Measurements from ENCODE around the gene NISCH. TPM values are rescaled to one million over a fixed set of nuclear protein-coding genes. Genes with fewer than 3 reads are reported as not detected.

NISCH gene
- total and polyA plus RNA-seq, 2 donors = 27.6 to 62.3 TPM

DNA sequence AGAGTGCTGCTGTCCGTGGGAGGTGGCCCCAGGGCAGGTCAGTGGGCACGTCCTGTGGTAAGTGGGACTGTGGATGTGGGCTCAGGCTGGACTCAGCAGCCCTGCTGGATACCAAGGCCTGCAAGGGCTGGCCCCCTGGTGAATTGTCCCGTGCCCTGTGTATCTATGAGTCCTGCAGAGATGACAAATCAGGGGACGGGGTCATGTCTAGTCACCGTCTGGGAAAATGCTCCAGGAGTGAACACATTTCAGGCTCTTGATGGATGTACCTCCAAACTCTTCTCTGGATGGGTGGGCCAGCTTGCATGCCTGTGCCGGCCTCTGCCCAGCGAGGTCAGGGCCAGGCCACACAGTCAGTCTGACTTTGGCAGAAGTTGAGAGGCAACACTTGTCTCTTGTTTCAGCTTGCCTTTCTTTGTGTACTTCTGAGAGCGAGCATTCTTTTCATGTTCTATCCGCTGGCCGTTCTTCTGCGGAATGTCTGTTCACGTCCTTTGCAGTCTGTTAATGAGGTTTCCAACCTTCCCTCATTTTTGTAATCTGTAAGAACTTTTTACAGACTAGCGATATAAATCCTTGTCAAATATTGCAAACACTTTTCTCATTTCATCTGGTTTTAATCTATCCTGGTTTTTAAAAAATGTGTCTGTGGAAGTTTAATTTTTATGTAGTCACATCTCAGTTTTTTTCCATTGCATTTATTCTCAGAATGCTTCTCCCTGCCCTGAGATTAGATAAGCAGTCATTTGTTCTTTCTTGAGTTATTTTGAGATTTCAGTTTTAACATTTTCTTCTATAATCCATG is 28.4 kb downstream of the NISCH start:
- DNase-seq (ENCODE audit: low read depth in 6 of 9, low spot score in 9 of 9) = no peak
- Histone ChIP-seq H3K27me3 (ENCODE audit: control insufficient read depth in 2 of 2, insufficient read depth in 1 of 2, low read length in 1 of 2) (no peaks in the 10 kb centered on the region), H3K4me1 (ENCODE audit: control insufficient read depth in 2 of 2, insufficient read depth in 2 of 2, low read length in 2 of 2) (peaks cover 0 to 3% of the 10 kb centered on the region in 2 donors), H3K4me3 (ENCODE audit: low read length in 2 of 2) (no peak overlapping the region), H3K27ac (ENCODE audit: low read depth in 1 of 2, low read length in 1 of 2) (no peak overlapping the region), H3K9me3 (ENCODE audit: control insufficient read depth in 2 of 2, insufficient read depth in 1 of 2, low read length in 1 of 2) (no peaks in the 10 kb centered on the region), H3K36me3 (ENCODE audit: control insufficient read depth in 2 of 2, insufficient read depth in 2 of 2, low read length in 1 of 2) (peaks cover 89% of the 10 kb centered on the region in 2 donors)
- 96% methylated on average over 13 of the region's 13 CpGs for WGBS

DNA sequence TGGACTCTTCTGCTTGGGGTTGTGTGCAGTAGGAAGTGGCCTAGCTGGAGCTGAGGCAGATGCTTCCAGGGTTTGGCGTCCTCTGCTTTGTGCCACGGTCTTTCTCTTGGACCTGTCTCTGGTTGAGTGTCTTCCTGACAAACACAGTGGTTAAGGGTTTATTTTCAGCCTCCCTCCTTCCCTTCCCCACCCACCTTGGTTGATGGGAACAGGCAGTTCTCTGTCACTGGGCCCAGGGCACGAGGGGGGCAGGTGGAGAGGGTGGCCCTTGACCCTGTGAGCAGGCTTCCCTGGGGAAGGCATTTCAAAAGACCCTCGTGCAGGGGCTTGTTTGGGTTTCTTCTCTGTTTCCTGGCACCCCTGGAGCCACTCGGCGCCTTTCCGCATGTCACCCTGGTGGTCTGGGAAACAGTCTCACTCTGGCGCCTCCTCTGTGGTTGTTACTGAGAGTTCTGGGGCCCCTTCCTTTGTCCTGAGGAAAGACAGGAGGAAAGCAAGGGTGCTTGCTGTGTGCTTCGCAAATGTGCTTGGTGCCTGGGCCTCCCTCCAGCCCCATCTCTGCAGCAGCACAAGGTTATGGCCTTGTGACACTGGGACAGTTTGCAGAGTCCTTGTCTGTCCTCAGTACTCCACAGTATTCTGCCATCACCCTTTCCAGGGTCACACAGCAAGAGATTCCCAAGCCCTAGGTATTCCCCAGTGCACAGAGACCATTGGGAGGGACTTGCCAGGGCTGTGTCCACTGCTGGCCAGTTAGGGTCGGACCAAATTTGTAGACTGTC is 29.5 kb downstream of the NISCH start:
- Histone ChIP-seq H3K27ac (ENCODE audit: low read depth in 1 of 2, low read length in 1 of 2) (peak overlapping the region in 1 of 2 donors; percentile 58), H3K36me3 (ENCODE audit: control insufficient read depth in 2 of 2, insufficient read depth in 2 of 2, low read length in 1 of 2) (peaks cover 89% of the 10 kb centered on the region in 2 donors), H3K4me3 (ENCODE audit: low read length in 2 of 2) (no peak overlapping the region), H3K9me3 (ENCODE audit: control insufficient read depth in 2 of 2, insufficient read depth in 1 of 2, low read length in 1 of 2) (no peaks in the 10 kb centered on the region), H3K4me1 (ENCODE audit: control insufficient read depth in 2 of 2, insufficient read depth in 2 of 2, low read length in 2 of 2) (peaks cover 0 to 3% of the 10 kb centered on the region in 2 donors), H3K27me3 (ENCODE audit: control insufficient read depth in 2 of 2, insufficient read depth in 1 of 2, low read length in 1 of 2) (no peaks in the 10 kb centered on the region)
- DNase-seq (ENCODE audit: low read depth in 6 of 9, low spot score in 9 of 9) = no peak
- WGBS = 93% methylated on average over 10 of the region's 10 CpGs

GRCh38 chr3:52487050-52487787 is 31.8 kb downstream of the NISCH start:
- DNase-seq (ENCODE audit: low read depth in 6 of 9, low spot score in 9 of 9) = no peak
- H3K36me3 ChIP-seq (ENCODE audit: control insufficient read depth in 2 of 2, insufficient read depth in 2 of 2, low read length in 1 of 2) = peaks cover 89% of the 10 kb centered on the region in 2 donors
- no peak overlapping the region for H3K27ac ChIP-seq (ENCODE audit: low read depth in 1 of 2, low read length in 1 of 2)
- H3K4me1 ChIP-seq (ENCODE audit: control insufficient read depth in 2 of 2, insufficient read depth in 2 of 2, low read length in 2 of 2) = peaks cover 0 to 3% of the 10 kb centered on the region in 2 donors
- no peaks in the 10 kb centered on the region for H3K9me3 ChIP-seq (ENCODE audit: control insufficient read depth in 2 of 2, insufficient read depth in 1 of 2, low read length in 1 of 2)
- WGBS = 97% methylated on average over 31 of the region's 31 CpGs
- H3K4me3 ChIP-seq (ENCODE audit: low read length in 2 of 2) = no peak overlapping the region
- no peaks in the 10 kb centered on the region for H3K27me3 ChIP-seq (ENCODE audit: control insufficient read depth in 2 of 2, insufficient read depth in 1 of 2, low read length in 1 of 2)

DNA sequence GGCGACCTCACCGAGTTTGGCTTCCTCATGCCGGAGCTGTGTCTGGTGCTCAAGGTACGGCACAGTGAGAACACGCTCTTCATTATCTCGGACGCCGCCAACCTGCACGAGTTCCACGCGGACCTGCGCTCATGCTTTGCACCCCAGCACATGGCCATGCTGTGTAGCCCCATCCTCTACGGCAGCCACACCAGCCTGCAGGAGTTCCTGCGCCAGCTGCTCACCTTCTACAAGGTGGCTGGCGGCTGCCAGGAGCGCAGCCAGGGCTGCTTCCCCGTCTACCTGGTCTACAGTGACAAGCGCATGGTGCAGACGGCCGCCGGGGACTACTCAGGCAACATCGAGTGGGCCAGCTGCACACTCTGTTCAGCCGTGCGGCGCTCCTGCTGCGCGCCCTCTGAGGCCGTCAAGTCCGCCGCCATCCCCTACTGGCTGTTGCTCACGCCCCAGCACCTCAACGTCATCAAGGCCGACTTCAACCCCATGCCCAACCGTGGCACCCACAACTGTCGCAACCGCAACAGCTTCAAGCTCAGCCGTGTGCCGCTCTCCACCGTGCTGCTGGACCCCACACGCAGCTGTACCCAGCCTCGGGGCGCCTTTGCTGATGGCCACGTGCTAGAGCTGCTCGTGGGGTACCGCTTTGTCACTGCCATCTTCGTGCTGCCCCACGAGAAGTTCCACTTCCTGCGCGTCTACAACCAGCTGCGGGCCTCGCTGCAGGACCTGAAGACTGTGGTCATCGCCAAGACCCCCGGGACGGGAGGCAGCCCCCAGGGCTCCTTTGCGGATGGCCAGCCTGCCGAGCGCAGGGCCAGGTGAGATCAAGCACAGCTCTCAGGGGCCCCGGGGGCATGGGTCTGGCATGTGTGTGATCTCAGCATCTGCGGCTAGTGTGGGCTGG is 32.6 kb downstream of the NISCH start:
- WGBS = 99% methylated on average over 59 of the region's 59 CpGs
- H3K9me3 ChIP-seq (ENCODE audit: control insufficient read depth in 2 of 2, insufficient read depth in 1 of 2, low read length in 1 of 2) = no peaks in the 10 kb centered on the region
- peaks cover 0 to 3% of the 10 kb centered on the region in 2 donors for H3K4me1 ChIP-seq (ENCODE audit: control insufficient read depth in 2 of 2, insufficient read depth in 2 of 2, low read length in 2 of 2)
- no peaks in the 10 kb centered on the region for H3K27me3 ChIP-seq (ENCODE audit: control insufficient read depth in 2 of 2, insufficient read depth in 1 of 2, low read length in 1 of 2)
- H3K27ac ChIP-seq (ENCODE audit: low read depth in 1 of 2, low read length in 1 of 2) = no peak overlapping the region
- peaks cover 89 to 90% of the 10 kb centered on the region in 2 donors for H3K36me3 ChIP-seq (ENCODE audit: control insufficient read depth in 2 of 2, insufficient read depth in 2 of 2, low read length in 1 of 2)
- no peak for DNase-seq (ENCODE audit: low read depth in 6 of 9, low spot score in 9 of 9)
- no peak overlapping the region for H3K4me3 ChIP-seq (ENCODE audit: low read length in 2 of 2)

GRCh38 chr3:52488746-52489145 is 33.3 kb downstream of the NISCH start:
- no peak overlapping the region for H3K4me3 ChIP-seq (ENCODE audit: low read length in 2 of 2)
- 98% methylated on average over 3 of the region's 3 CpGs for WGBS
- H3K36me3 ChIP-seq (ENCODE audit: control insufficient read depth in 2 of 2, insufficient read depth in 2 of 2, low read length in 1 of 2) = peaks cover 88 to 93% of the 10 kb centered on the region in 2 donors
- no peaks in the 10 kb centered on the region for H3K4me1 ChIP-seq (ENCODE audit: control insufficient read depth in 2 of 2, insufficient read depth in 2 of 2, low read length in 2 of 2)
- H3K27ac ChIP-seq (ENCODE audit: low read depth in 1 of 2, low read length in 1 of 2) = no peak overlapping the region
- no peaks in the 10 kb centered on the region for H3K9me3 ChIP-seq (ENCODE audit: control insufficient read depth in 2 of 2, insufficient read depth in 1 of 2, low read length in 1 of 2)
- no peak for DNase-seq (ENCODE audit: low read depth in 6 of 9, low spot score in 9 of 9)
- no peaks in the 10 kb centered on the region for H3K27me3 ChIP-seq (ENCODE audit: control insufficient read depth in 2 of 2, insufficient read depth in 1 of 2, low read length in 1 of 2)

DNA sequence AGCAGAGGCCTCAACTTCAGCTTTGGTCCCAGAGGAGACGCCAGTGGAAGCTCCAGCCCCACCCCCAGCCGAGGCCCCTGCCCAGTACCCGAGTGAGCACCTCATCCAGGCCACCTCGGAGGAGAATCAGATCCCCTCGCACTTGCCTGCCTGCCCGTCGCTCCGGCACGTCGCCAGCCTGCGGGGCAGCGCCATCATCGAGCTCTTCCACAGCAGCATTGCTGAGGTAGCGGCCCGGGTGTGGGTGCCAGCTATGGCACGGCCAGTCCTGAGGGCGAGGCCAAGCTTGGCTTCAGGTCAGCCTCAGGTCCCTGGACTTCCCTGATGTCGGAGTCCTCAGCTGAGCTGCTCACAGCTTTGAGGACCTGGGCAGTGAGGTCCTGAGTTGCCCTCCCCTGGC is 34.0 kb downstream of the NISCH start:
- Histone ChIP-seq H3K27me3 (ENCODE audit: control insufficient read depth in 2 of 2, insufficient read depth in 1 of 2, low read length in 1 of 2) (no peaks in the 10 kb centered on the region), H3K9me3 (ENCODE audit: control insufficient read depth in 2 of 2, insufficient read depth in 1 of 2, low read length in 1 of 2) (no peaks in the 10 kb centered on the region), H3K4me3 (ENCODE audit: low read length in 2 of 2) (no peak overlapping the region), H3K27ac (ENCODE audit: low read depth in 1 of 2, low read length in 1 of 2) (no peak overlapping the region), H3K36me3 (ENCODE audit: control insufficient read depth in 2 of 2, insufficient read depth in 2 of 2, low read length in 1 of 2) (peaks cover 88 to 91% of the 10 kb centered on the region in 2 donors), H3K4me1 (ENCODE audit: control insufficient read depth in 2 of 2, insufficient read depth in 2 of 2, low read length in 2 of 2) (peaks cover 0 to 3% of the 10 kb centered on the region in 2 donors)
- WGBS = 97% methylated on average over 18 of the region's 18 CpGs
- no peak for DNase-seq (ENCODE audit: low read depth in 6 of 9, low spot score in 9 of 9)

- H3K9me3 ChIP-seq (ENCODE audit: control insufficient read depth in 2 of 2, insufficient read depth in 1 of 2, low read length in 1 of 2) = no peaks in the 10 kb centered on the region
- peaks cover 0 to 9% of the 10 kb centered on the region in 2 donors for H3K4me1 ChIP-seq (ENCODE audit: control insufficient read depth in 2 of 2, insufficient read depth in 2 of 2, low read length in 2 of 2)
- H3K36me3 ChIP-seq (ENCODE audit: control insufficient read depth in 2 of 2, insufficient read depth in 2 of 2, low read length in 1 of 2) = peaks cover 80 to 82% of the 10 kb centered on the region in 2 donors
- no peak overlapping the region for H3K4me3 ChIP-seq (ENCODE audit: low read length in 2 of 2)
- 90% methylated on average over 22 of the region's 22 CpGs for WGBS
- H3K27me3 ChIP-seq (ENCODE audit: control insufficient read depth in 2 of 2, insufficient read depth in 1 of 2, low read length in 1 of 2) = peaks cover 0 to 6% of the 10 kb centered on the region in 2 donors
- no peak for DNase-seq (ENCODE audit: low read depth in 6 of 9, low spot score in 9 of 9)
- no peak overlapping the region for H3K27ac ChIP-seq (ENCODE audit: low read depth in 1 of 2, low read length in 1 of 2)
Measured at GRCh38 chr3:52490035-52490938, 34.9 kb downstream of the NISCH start.

Measured in thymus (tissue), 11 donors.